GM21737 (cell line): ENCODE measurements around the gene ZC3H7A.
"Not testable (repeated sequence)": the region's sequence is repeated elsewhere in the genome, so short reads cannot be mapped to it uniquely, and the experiment has no call there.

ENCODE experiments used
- ATAC-seq: cut with Tn5 transposase; IDR thresholded peaks from one replicate; pipeline ENCODE4 v1.9.1; 2021; ENCODE audit warnings: mild to moderate bottlenecking, moderate library complexity; ENCODE audit not compliant: unreplicated experiment

ZC3H7A gene, protein sequence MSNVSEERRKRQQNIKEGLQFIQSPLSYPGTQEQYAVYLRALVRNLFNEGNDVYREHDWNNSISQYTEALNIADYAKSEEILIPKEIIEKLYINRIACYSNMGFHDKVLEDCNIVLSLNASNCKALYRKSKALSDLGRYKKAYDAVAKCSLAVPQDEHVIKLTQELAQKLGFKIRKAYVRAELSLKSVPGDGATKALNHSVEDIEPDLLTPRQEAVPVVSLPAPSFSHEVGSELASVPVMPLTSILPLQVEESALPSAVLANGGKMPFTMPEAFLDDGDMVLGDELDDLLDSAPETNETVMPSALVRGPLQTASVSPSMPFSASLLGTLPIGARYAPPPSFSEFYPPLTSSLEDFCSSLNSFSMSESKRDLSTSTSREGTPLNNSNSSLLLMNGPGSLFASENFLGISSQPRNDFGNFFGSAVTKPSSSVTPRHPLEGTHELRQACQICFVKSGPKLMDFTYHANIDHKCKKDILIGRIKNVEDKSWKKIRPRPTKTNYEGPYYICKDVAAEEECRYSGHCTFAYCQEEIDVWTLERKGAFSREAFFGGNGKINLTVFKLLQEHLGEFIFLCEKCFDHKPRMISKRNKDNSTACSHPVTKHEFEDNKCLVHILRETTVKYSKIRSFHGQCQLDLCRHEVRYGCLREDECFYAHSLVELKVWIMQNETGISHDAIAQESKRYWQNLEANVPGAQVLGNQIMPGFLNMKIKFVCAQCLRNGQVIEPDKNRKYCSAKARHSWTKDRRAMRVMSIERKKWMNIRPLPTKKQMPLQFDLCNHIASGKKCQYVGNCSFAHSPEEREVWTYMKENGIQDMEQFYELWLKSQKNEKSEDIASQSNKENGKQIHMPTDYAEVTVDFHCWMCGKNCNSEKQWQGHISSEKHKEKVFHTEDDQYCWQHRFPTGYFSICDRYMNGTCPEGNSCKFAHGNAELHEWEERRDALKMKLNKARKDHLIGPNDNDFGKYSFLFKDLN

DNA sequence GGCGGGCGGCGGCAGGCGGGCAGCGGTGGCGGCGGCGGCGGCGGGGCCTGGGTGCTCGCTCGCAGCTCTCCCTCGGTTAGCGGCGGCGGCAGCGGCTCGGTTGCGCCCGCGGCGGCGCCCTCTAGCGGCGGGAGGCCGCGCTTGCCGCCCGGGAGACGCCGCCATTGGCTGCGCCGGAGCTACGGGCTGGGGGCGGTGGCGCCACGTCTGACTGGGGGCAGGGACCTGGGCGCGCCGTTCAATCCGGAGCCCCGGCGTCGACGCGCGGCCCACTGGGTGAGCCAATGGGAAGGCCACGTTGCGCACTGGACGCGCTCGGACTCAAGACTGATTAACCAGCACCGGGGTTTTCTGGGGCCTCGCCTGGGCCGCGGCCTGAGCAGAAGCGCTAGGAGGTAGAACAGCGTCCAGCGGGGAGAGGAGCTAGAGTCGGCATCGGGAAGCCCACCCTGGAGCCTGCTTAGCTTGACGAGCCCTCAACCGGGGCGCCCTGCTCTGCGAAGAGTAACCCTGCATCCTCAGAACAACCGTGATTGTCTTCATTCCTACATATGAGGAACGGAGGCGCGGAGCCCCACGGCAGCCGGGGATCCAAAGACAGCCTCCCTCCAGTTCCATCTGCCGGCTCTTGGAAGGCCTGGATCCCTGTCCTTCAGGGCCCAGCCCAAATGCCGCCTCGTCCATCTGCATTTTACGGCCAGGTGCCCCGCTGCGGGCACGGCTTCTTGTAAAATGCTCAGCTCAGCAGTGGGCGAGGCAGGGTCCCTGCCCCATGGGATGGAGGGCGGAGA lies at the start of gene ZC3H7A:
ZC3H7A (minus strand) TSS at position 93 of the 791 bp plus-strand sequence. CDS start 14,904 bp downstream, outside the sequence.
- peak; percentile 92 for ATAC-seq

DNA sequence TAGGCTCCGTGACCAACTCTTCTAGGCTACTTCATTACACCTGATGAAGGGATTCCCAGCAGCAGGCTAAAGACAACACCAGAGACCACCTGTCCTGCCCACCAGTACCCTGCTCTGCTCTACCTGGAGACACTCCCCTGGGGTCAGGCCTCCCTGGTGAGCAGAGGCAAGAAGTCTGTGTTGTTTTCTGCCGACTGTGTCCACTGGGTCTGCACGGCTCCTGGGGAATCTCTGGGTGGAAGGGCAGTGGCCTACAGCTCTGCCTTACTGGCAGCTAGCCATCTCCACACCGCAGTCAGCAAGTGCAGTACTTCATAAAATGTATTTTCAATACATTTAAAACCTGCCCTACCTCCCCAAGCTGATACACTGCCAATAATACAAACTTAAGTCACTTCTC lies 47.4 kb upstream of the ZC3H7A start:
- no peak for ATAC-seq

DNA sequence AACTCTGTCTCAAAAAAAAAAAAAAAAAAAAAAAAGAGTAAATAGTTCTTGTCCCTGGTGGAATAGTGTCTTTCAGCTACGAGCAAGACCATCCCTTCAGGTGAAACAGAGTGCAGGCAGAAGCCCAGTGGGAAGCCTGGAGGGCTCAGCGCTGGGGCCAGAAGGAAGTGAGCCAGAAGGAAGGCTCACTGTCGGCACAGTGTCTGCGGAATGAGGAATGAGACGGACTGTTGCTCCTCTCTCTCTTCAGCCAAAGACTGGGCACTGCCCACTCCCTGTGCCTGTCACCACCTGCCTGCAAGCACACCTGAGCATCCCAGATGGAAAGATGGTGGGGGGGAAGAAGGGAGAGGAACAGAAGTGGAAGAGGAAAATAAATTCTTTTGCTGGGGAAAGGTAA lies 46.8 kb upstream of the ZC3H7A start:
- no peak for ATAC-seq

DNA sequence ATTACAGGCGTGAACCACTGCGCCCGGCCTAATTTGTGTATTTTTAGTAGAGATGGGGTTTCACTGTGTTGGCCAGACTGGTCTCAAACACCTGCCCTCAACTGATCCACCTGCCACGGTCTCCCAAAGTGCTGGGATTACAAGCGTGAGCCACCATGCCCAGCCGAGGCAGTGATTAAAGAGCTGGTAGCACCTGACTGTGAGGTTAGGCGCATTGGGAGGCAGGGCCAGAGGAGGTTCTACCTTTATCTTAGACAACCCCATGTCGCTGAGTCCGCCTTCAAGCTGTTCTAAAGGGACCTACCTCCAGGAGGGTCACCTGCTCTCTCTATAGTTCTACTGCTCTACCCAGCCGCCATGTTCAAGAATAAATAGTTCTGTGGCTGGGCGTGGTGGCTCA lies 46.1 kb upstream of the ZC3H7A start:
- no peak for ATAC-seq

DNA sequence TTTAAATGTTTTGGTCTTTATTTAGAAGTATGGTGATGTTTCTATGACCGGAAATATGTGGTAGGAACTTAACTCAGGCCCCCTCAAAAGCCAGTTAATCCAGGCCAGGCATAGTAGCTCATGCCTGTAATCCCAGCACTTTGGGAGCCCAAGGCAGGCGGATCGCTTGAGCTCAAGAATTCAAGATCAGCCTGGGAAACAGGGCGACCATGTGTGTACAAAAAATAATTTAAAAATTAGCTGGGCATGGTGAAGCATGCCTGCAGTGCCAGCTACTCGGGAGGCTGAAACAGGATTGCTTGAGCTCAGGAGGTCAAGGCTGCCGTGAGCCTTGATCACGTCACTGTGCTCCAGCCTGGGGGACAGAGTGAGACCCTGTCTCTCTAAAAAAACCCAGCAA lies 44.0 kb upstream of the ZC3H7A start:
- ATAC-seq = no peak

DNA sequence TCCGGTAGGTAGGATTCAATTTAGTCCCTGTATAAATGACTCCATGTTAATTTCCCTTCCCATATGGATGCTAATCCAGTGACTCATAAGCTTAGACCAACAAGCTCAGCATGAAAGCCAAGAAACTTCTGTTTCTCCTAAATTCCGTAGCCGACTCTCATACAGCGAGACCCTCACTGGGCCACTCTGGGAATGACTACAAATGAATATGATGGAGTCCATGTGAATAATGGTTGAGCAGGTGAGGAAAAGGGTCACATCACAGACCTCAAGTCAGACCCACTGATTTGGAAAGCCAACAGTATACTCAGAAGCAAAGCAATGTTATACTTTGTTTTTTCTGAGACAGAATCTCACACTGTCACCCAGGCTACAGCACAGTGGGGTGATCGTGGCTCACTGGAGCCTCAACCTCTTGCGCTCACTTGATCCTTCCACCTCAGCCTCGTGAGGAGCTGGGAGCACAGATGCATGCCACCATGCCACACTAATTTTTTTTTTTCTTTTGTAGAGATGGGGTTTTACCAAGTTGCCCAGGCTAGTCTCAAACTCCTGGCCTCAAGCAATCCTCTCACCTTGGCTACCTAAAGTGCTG lies 39.7 kb upstream of the ZC3H7A start:
- ATAC-seq = no peak

DNA sequence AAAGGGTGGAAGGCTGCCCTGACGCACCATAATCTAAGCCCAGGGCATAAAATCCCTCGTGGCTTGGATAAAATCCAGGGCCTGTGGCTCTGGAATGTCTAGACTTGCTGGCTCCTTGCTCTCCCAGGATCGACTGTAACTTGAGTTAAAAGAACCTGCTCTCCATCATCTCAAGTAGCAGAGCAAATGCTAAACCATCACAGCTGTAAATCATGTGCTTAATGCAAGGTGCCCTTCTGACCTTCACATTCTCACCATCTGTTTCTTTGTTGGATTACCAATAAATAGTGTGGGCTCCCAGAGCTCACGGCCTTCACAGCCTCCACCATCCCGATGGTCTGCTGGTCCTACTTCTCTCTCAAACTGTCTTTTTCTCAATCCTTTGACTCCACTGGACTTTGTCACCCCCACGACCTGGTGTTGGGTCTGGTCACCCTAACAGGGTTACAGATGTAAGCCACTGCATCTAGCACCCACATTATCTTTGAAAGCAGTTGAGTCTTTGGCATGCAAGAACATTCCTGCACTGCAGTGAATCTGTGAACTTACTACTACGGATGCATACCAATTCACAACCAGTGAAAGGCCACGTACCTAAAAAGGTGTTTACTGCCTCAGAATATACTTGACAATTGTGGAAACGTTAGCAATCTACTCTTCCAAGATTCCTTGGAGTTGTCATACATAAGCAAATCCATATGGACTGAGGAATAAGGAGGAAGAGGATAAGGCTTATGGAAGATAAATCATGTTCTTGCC lies 39.0 kb upstream of the ZC3H7A start:
- no peak for ATAC-seq

DNA sequence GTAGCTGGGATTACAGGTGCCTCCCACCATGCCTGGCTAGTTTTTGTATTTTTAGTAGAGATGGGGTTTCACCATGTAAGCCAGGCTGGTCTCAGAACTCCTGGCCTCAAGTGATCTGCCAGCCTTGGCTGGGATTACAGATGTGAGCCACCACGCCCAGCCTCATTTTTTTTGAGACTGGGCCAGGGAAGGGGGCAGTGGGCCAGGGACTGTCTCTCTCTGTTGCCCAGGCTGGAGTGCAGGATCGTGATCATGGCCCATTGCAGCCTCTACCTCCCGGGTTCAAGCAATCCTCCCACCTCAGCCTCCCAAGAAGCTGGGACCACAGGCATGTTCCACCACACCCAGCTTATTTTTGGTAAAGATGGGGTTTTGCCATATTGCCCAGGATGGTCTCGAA lies 38.3 kb upstream of the ZC3H7A start:
- ATAC-seq = no peak

DNA sequence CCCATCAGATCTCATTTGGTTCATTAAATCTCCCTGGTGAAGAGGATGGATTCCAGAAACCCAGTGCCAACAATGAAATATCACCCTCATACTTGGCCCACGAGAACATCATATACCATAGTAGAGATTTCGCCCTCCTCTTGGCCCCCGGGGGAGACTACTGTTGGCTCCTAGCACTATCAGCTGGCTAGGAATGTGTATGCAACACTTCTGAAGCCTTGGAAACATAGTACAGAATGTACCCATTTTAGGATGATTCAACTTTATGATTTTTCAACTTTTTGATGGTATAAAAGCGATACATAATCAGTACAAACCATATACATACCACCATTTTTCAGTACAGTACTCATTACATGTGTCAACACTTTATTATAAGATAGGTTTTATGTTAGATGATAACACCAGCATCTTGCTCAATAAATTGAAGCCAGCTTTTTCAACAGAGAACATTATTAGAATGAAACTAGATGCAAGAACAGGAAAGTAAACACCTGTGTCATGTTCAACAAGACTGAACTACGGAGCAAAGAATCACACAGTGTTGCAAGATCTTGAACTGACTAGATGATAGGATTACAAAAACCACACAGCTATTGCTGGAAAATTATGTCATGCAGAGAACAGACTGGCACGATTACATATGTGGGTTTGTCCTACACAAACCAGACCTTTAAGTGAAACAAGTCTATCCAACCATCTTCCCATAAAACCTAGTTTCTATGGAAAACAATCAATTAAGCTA lies 37.1 kb upstream of the ZC3H7A start:
- no peak for ATAC-seq

DNA sequence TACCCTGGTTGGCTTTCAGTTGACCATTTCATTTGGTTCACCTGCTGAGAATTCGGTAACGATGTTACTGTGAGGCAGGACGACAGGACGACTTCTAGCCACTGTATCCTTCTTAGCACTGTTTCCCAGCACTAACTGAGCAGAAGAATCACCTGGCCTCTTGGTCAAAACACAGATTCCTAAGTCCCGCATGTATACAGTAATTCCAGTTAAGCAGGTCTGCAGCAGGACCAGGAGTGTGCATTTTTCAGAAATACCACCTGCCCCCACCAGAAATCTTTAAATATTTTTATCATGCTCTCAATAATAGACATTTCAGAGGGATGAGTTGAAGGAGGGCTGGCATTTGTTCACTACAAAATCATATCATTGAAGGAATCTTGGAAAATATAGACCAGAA lies 31.6 kb upstream of the ZC3H7A start:
- ATAC-seq = no peak

DNA sequence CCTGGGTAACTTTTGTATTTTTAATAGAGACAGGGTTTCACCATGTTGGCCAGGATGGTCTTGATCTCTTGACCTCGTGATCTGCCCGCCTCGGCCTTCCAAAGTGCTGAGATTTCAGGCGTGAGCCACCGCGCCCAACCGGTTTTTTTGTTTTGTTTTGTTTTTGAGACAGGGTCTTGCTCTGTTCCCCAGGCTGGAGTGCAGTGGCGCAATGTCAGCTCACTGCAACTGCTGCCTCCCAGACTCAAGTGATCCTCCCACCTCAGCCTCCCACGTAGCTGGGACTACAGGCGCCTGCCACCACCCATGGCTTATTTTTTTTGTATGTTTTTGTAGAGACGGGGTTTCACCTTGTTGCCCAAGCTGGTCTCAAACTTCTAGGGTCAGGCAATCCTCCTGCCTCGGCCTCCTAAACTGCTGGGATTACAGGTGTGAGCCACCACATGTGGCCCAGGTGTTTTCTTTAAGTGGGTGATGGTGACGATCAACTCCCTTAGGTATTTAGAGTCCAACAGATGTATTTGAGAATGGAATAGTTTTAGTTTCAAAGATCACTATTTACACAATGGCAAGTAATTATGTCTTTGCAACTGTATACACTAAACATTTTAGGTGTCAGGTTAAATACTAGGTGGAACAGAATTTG lies 28.6 kb upstream of the ZC3H7A start:
- ATAC-seq = not testable (repeated sequence)

DNA sequence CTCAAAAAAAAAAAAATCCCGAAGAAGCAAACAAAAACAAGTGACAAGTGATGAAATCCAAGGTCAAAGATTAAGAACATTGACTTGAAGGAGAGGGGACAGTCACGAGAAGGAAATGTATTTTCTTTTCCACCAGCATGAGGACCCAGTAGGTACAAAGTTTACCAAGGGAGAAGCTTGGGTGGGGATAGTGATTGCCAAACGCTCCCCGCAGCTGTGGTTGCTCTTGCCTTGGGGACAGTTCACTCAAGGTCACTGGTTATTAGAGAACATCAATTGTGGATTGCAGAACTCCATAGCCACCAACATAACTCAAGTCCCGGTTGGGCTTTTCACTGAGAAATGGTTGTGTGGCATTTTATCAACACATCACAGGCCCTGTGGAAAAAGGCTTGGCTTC lies 27.3 kb upstream of the ZC3H7A start:
- ATAC-seq = no peak

DNA sequence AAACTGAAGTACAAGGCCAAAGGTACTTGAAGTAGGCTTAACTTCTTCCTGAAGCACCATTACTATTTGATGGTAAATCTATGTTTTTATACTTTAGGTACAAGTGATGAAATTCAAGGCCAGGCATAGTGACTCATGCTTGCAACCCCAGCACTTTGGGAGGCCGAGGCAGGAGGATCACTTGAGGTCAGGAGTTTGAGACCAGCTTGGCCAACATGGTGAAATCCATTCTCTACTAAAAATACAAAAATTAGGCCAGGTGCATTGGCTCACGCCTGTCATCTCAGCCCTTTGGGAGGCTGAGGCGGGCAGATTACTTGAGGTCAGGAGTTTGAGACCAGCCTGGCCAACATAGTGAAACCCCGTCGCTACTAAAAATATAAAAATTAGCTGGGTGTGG lies 26.6 kb upstream of the ZC3H7A start:
- ATAC-seq = not testable (repeated sequence)

DNA sequence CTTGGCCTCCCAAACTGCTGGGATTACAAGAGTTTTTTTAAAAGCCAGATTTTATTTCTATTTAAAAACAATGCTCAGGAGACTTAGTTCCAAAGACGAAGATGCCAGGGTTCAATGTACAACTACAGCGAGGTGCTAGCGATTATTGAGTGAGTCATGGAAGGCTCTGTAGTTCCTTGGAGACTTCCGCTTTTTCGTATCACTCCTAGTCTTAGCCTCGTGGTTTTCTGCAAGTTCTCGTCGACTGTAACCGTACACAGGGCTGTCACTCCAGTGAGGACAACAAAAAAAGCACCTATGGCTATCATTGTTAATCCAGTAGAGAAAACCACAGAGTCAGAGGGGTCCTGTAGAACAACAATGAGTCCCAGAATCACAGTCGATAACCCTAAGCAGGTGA lies 22.7 kb upstream of the ZC3H7A start:
- no peak for ATAC-seq

DNA sequence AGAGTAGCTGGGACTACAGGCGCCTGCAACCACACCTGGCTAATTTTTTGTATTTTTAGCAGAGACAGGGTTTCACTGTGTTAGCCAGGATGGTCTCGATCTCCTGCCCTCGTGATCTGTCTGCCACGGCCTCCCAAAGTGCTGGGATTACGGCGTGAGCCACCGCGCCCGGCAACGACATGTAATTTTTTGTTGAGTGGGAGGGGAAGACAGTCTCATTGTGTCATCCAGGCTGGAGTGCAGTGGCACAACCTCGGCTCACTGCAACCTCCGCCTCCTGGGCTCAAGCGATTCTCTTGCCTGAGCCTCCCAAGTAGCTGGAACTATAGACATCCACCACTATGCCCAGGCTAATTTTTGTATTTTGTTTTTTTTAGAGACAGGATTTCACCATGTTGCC lies 21.9 kb upstream of the ZC3H7A start:
- ATAC-seq = not testable (repeated sequence)

DNA sequence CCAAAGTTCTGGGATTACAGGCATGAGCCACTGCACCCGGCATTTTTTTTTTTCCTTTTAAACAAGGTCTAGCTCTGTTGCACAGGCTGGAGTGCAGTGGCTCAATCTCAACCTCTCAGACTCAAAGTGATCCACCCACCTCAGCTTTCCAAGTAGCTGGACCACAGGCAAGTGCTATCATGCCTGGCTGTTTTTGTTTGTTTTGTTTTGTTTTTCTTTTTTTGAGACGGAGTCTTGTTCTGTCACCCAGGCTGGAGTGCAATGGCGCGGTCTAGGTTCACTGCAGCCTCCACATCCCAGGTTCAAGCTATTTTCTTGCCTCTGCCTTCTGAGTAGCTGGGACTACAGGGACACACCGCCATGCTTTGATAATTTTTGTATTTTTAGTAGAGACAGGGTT lies 19.1 kb upstream of the ZC3H7A start:
- no peak for ATAC-seq

DNA sequence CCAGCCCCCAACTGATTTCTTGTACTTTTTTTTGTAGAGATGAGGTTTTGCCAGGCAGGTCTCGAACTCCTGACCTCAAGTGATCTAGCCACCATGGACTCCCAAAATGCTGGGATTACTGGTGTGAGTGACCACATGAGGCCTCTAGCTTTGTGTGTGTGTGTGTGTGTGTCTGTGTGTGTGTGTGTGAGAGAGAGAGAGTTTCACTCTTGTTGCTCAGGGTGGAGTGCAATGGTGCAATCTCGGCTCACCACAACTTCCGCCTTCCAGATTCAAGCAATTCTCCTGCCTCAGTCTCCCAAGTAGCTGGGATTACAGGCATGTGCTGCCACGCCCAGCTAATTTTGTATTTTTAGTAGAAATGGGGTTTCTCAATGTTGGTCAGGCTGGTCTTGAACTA lies 17.7 kb upstream of the ZC3H7A start:
- not testable (repeated sequence) for ATAC-seq

DNA sequence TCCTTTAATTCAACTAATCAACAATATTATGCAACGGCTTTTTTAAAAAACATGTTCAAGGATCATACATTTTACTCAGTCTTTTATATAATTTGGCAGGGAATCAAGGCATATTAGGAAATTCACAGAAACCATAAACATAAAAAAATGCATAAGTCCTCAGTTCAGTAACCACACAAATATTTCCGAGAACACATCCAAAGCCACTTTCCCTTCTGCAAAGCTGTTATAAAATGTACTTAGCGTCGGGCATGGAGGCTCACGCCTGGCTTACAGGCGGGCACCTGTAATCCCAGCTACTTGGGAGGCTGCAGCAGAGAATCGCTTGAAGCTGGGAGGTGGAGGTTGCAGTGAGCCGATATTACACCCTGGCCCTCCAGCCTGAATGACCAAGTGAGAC lies 9.7 kb upstream of the ZC3H7A start:
- no peak for ATAC-seq

DNA sequence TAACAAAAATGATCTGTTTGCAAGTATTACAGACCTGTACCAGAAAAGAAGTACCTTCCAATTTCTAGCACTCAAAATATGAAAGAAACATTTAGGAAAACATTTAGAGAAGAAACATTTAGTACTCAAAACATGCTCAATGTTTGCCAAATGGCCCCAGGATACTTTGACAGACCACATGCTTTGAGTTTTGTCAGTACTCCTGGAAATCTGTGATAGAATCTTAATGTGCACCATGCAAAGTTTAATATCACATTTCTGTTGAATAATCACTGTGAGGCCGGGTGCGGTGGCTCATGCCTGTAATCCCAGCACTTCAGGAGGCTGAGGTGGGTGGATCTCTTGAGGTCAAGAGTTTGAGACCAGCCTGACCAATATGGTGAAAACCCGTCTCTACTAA lies 8.5 kb upstream of the ZC3H7A start:
- no peak for ATAC-seq
